Activated CD4-positive, CD25-positive, alpha-beta regulatory T cell treated with anti-CD3 and anti-CD28 coated beads, Interleukin-2, amount 50 U/mL, for 24 hours (primary cell): Measurements from ENCODE around the gene PTPRN2.

Experiments used
- ATAC-seq, 2 donors: fragments of 150-1000 bp; cut with Tn5 transposase; one replicate each; pipeline ENCODE4 v1.10.0; 2021; ENCODE audit warnings: mild to moderate bottlenecking in 1 of 2, moderate library complexity in 1 of 2

The PTPRN2 gene

DNA sequence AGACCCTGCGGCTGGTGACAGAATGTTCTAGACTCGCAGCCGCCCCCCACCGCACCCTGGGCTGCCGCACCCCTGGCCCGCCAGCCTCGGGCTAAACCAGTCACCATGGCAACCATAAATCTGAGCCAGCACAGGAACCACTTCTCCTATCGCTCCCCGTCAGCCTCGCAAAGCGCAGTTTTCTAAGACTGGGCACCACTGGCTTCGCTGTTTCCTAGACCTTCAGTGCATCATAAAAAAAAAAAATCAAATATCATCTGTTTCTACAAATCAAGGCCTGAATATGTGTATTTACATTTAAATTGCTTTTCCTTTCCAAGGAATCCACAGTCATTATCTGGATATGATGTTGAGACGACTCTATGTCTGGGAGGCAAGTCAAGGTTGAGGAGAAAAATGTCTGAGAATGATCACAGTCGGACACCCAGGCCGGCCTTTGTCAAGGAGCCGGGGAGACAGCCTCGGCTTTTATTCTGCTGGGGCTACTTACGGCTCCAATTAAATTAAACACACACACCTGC, 99.9 kb downstream of the PTPRN2 start:
- ATAC-seq: no peak

DNA sequence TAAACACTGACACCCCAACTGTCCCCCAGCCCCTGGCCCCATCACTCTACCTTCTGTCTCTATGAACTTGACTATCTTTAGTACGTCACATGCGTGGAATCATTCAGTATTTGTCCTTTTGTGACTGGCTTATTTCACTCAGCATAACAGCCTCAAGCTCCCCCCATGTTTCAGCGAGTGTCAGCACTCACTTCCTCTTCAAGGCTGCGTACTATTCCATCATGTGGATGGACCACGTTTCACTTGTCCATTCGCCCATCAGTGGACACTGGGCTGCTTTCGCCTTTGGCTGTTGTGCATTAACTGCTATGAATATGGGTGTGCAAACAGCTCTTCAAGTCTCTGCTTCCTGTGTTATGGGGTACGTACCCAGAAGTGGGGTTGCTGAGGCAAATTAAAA, 100.7 kb downstream of the PTPRN2 start:
- no peak for ATAC-seq

DNA sequence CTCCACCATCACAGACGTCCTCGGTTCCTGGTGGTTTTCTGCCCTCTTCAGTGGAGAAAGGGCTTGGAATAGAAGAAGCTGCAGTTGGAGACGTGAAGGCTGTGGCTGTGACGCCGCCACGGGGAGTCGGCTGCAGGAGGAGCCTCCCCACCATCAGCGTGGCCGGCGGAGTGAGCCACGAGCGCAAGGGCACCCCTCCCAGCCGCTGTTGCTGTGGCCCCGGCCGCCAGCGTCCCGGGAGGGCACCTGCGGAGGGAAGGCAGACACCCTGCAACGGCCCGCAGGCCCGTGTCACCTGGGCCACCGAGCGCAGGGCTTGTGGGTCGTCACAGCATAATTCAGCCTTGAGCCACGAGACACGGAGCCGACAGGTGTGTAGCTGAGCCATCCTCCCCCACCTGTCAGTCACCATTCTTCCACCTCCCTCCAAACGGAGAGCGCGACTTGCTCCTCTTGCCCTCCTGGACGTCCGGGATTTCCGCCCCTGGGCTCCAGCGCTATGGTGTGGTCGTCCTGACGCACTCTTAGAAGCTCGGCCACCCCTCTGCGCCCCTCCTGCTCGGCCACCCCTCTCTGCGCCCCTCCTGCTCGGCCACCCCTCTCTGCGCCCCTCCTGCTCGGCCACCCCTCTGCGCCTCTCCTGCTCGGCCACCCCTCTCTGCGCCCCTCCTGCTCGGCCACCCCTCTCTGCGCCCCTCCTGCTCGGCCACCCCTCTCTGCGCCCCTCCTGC, 102.7 kb downstream of the PTPRN2 start:
- ATAC-seq: no peak

DNA sequence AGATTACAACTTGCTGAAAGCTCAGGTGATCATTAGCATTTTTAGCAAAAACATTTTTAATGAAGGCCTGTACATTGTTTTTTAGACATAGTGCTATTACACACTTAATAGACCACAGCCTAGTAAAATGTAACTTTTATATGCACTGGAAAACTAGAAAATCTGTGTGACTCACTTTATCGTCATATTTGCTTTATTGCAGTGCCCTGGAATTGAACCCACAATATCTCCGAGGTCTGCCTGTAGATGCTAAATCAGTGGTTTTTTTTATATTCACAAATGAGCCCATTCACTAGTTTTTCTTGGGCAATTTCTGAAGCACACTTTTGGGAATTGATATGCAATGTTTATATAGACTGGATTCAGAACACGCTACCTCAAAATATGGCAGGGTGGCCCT, 105.1 kb downstream of the PTPRN2 start:
- ATAC-seq: no peak

DNA sequence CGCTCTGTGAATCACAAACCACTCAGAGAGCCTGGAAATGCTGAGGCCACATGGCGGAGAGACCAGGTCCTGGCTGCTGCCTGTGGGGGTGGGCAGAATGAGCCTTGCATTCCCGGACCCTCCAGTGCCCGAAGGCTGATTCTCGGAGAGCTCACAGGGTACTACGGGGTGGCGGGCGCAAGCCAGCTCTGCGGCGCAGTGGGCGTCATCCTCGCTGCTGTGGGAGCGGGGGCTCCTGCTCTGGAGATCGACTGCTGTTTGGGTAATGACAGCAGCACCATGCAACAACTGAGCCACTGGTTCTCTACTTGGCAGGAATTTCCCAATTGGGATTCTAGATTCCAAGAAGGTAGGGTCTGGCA, 108.0 kb downstream of the PTPRN2 start:
- no peak for ATAC-seq

DNA sequence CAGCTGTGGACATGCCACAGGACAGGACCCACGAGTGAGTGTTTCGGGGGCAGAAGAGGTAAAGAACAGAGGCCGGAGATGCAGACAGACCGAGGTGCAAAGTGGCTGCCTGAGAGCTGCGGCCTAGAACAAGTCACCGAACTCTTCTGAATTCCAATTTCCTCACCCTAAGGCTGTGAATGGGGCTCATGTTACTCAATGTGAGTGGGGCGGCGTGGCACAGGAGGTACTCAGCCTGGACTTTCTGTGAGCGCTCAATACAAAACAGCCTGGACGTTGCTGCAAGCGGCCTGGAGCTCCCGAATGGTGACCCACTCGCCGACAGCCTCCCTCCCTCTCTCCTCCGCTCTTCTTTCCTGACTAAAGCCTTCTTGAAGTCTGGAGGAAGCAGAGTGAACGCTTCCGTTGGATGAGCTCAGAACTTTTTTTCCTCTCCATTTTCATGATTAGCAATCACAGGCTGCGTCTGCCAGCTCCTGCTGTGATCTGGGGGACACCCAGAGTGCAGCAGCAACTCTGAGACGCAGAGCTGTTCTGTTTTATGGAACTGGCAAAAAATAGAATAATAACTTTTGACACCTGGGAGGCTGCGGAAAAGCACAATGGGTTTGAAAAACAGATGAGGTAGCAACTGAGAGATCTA, 108.5 kb downstream of the PTPRN2 start:
- no peak for ATAC-seq

DNA sequence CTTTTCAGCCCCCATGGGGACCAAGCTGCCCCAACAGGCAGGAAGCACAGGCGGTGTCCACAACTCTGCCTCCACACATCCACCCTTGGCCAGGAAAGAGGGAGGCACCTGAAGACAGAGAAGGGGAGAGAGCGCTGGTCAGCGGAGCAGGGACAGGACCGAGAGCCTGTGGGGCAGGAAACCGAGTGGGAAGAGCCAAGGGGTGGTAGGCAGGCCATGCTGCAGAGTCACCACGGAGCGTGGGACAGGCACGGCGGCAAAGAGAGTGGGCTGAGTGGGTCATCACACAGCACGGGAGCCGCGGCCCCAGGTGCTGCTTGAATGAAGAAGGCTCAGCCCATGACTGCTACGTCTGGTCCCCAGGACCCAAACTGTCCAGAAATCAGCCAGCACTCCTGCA, 109.8 kb downstream of the PTPRN2 start:
- no peak for ATAC-seq

DNA sequence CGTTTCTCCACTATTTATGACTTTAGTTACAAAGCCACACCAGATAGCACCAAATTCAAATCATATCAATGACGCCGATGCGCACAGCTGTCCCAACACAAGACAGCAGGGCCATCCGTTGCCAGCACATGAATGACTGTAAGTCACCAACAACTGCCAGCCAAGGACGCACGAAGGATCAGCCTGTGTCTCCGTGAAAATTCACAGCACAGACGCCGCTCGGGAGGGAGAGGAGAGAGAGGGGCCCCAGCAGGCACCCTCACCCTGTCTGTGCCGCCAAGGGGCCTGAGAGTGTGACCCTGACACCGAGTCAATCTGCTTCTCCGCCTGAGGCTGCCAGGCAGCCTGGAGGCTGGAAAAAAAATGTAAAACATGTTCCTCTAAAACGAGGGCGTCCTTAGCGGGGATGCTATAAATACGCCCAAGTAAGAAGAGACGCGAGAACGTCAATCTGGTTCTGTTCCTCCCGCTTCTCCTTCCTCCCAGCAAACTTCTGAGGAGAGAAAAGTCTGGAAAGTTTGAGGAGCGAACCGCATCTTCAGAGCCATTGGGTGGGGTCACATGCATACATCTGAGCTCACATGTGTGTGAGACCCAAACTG, 111.2 kb downstream of the PTPRN2 start:
- no peak for ATAC-seq

DNA sequence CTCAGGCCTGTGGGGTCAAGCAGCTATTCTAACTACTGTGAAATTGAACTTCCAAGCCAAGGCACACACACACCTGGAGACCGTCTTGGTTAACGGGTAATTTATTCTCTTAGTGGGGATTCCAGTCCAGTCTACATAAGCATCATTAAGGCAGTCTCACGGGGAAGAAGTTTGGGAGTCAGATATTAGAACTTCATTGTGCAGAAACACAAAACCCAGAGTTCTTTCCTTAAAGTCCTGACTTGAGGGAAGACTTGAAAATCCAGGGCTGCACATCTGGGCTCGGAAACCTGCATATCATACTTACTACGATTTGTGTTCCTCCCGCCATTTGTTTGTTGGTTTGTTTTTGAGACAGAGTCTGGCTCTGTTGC, 112.0 kb downstream of the PTPRN2 start:
- no peak for ATAC-seq

DNA sequence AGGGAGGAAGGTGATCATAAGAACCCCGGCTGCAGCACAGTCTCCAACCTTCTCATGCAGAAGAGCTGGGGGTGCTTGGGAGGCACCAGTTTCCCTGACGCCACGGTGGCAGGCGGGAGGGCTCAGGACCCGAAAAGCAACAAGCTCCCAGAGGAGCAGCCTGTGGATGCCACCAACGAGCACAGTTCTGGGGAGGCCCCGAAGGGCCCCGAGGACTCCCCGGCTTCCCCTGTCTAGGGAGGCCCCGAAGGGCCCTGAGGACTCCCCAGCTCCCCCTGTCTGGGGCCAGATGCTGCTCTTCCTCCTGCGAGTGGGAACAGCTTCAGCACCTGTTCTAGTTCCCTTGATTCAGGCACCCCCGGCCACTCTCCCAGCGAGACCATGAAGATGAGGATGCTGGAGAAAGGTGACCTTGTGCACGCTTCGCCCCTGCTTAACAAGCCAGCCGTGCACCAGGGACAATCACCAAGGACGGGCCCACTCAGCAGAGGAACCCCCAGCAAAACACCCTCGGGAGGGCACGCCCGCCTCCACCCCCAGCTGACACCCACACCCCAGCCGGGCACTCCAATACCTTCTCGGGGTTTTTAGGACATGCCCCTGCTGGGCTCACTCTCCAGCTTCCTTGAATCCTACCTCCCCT, 112.5 kb downstream of the PTPRN2 start:
- ATAC-seq: no peak

DNA sequence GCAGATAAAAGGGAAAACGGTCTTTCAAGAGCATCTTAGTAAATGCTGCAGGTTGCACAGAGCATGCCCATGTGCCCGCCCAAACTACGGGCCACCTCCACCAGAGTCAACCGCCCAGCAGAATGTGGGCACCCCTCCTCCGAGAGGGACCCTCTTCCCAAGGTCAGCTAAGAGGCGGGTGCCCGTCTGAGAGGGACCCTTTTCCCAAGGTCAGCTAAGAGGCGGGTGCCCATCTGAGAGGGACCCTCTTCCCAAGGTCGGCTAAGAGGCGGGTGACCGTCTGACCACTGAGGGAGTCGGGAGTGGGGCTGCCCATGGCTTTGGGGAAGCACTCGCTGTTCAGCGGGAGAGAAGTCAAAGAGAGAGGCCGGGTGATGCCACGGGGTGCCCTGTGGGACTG, 113.1 kb downstream of the PTPRN2 start:
- ATAC-seq: no peak

DNA sequence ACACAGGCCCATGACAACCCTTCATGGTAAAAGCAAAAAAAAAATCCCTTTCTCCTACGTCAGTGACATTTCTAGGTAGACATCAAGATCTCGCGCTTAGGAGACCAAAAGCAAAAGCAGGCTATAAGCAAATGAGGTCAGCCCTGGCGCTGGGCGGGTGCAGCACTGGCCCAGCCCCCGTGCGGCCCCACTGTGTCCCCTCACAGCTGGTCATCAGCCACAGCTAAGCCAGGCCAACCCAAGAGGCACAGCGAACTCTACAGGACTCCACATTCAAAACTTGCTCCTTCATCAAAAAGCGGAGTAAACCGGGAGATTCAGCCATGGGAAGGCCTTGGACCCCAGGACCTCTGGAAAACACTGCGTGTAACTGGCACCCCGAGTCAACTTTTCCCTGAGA, 113.7 kb downstream of the PTPRN2 start:
- no peak for ATAC-seq

DNA sequence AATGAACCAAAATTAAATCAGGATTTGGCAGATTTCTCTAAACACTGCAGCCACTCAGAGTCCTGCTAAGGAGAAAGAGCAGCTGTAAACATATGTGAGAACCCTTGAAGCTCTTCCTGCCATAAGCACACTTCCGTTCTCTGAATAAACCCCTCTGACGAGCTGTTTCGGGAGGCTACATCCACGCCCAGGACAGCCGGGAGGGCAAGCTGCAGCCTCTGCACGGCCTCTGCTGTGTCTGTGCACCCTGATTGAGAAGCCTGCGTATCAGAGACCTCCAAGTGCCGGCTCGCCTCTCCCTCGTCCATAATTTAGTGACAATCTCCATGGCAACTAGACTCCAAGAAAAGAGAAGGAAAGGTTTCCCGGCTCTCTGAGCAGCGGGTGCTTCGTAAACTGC, 114.4 kb downstream of the PTPRN2 start:
- no peak for ATAC-seq

DNA sequence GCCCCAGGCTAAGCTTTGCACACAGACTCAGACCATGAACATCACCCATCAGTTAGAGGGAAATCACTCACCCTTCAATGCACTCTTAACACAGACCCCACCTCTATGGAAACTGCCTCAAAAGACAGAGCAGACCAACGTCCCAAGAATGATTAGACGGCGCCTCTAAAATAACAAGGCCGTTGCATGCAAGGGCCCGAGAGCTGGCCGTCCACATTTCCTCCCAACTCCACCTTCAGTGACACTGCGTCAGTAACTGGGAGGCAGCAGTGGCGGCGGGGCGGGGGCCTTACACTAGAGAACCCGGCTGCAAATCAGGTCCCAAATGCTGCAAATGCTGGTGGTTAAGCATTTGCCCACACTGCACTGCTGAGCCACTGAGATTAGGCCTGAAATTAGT, 115.0 kb downstream of the PTPRN2 start:
- ATAC-seq: no peak

DNA sequence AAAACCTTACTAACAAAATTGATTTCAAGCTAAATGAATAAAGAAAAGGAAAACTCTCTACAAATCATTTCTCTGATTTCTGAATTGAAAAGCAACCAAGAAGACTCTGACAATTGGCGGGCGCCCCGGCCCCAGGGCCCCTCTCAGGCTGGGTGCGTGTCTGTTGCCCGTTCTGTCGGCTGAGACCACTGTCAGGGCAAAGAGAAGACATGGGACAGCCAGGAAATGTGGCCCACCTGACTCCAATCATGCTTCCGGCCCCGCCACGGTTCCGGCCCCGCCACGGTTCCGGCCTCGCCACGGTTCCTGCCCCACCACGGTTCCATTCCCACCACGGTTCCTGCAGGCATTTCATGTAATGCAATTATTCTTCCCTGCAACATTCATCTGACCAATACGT, 115.9 kb downstream of the PTPRN2 start:
- ATAC-seq: no peak

DNA sequence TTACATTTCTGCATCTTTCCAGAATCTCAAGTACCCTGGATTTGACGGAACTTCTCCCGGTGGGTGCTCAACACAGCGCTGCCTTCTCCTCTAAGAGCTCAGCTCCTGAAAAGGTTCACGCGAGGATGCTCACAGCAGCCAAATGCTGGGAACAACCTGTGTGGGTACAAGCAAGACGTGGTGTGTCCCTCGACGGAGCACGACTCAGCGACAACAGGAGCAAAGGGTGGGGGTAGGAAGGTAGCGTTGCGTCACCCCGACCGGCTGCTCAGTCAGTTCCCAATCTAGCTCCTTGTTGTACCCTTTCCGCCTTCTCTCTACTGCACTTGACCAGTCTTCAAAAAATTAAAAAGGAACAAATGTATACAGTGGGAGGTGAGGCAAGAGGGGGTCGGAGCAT, 117.3 kb downstream of the PTPRN2 start:
- no peak for ATAC-seq

DNA sequence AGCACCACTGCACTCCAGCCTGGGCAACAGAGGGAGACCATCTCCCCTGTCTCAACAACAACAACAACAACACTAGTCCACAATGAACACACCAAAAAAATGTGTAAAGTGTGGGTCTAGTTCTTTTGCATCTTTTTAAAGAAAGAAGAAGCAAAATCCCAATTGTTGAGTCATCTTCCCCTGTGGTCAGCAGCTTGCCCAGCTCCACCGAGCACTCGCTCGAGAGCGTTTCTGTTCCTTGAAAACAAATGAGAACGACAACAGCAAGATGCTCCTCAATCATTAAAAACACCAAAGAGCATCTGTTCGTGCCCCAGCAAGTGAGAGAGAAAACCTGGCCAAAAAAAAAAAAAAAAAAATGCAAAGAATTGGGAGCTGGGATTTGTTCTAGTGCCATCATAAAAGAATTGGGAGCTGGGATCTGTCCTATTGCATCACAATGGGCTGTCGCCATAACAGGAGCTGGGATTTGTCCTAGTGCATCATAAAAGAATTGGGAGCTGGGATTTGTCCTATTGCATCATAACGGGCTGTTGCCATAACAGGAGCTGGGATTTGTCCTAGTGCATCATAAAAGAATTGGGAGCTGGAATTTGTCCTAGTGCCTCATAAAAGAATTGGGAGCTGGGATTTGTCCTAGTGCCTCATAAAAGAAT, 118.1 kb downstream of the PTPRN2 start:
- ATAC-seq: no peak

DNA sequence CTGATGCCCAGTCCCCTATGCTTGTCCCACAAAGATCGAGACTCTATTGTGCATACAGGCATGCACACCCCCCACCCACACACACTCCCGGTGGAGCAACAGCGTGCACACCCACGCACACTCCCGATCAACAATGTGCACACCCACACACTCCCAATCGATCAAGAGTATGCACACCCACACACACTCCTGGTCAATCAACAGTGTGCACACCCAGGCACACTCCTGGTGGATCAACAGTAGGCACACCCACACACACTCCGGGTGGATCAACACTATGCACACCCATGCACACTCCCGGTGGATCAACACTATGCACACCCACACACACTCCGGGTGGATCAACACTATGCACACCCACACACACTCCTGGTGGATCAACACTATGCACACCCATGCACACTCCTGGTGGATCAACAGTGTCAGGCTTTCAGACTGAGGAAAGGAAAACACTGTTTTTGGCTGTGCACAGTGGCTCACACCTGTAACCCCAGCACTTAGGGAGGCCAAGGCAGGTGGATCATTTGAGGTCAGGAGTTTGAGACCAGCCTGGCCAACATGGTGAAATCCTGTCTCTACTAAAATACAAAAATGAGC, 118.8 kb downstream of the PTPRN2 start:
- no peak for ATAC-seq

DNA sequence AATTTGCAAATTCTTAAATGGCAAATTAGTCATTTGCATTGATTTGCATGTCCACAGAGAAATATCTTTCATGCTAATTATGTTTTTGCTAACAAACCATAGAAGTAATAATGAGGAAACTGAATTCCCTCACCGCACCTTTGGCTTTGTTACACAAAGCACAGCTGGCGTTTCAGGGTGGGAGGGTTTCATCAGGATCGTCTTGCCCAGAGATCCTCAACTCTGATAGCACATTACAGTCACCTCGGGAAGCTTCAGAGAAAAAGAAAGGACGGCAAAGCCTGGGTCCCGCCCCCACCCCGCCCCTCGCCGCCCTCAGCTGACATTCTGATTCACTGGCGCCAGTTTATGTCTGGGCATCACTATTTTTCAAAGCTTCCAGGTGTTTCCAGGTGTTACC, 119.4 kb downstream of the PTPRN2 start:
- ATAC-seq: no peak

DNA sequence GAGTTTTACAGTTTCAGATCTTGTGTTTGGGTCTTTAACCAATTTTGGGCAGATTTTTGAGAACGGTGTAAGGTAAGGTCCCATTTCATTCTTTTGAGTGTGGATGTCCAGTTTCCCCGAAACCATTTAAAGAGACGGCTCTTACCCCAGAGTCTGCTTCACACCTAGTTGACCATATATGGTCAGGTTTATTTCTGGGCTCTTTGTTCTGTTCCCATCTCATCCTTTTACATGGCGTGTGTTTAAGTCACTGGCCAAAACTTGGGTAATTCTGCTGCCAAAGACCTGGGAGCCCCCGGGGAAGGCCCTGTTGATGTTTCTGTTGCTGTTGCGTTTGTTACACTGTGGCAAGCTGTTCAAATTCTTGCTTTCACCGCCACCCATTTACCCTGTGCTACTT, 120.1 kb downstream of the PTPRN2 start:
- no peak for ATAC-seq

DNA sequence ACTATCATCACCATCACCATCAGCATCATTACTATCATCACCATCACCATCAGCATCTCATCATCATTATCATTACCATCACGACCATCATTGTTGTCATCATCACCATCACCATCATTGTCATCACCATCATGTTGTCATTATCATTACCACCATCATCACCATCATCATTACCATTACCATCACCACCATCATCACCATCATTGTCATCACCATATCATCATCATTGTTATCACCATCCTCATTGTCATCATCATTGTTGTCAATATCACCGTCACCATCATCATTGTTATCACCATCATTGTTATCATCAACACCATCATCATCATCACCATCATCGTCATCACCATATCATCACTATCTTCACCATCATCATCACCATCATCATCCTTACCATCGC, 124.3 kb downstream of the PTPRN2 start:
- no peak for ATAC-seq

DNA sequence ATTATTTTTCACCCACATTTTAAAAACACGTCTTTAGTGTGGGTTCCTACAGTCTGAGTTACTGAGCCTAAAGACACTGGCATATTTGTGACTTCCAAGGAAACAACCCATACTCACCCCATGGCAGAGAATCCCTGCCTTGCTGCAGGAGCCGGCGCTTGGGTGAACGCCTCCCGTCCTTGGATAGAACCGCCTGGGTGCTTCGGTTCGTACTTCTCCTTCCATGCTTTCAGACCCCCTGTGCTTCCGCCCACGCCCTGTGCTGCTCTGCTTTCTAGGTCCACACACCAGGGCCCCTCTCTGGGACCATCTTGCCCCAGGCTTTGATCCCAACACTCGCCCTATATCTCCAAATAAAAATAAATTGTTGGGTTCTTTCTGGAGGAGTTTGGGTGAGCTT, 125.8 kb downstream of the PTPRN2 start:
- ATAC-seq: no peak

DNA sequence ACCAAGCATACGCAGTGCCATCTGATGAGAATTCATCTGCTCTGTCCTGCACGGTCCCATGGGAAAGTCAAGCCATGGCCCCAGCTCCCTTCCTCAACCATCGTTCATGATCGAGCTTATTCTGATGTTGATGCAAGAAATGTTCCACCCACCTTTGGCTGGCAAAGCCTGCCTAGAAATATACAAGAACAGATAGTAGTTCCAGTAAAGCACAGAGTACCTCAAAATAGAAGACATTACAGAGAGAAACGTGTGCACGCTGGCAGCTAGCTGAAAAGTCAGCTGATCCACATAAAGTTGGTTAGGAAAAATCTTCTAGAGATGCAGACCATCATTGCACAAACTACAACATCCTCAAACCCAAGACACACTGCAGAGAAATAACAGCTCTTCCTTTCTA, 127.0 kb downstream of the PTPRN2 start:
- no peak for ATAC-seq
